ENCODE measurements around the gene BTN3A1.
A peak's percentile ranks its signal among the peaks of the same experiment; 100 is the strongest.

BTN3A1 gene

GRCh38 chr6:26379740-26380139, 22.3 kb upstream of the BTN3A1 start:
- no peak for DNase-seq (ENCODE audit: extremely low read depth, low read depth)
- no peak for TF ChIP-seq CTCF (IDR thresholded peaks at IDR 0.05; ENCODE audit: low read depth, low read length)

GRCh38 chr6:26380256-26380655, 21.8 kb upstream of the BTN3A1 start:
- TF ChIP-seq CTCF (IDR thresholded peaks at IDR 0.05; ENCODE audit: low read depth, low read length) = no peak
- no peak for DNase-seq (ENCODE audit: extremely low read depth, low read depth)

GRCh38 chr6:26382121-26382520, 20.0 kb upstream of the BTN3A1 start:
- no peak for TF ChIP-seq CTCF (IDR thresholded peaks at IDR 0.05; ENCODE audit: low read depth, low read length)
- no peak for DNase-seq (ENCODE audit: extremely low read depth, low read depth)

GRCh38 chr6:26383624-26384417, 18.3 kb upstream of the BTN3A1 start:
- TF ChIP-seq CTCF (IDR thresholded peaks at IDR 0.05; ENCODE audit: low read depth, low read length) = no peak
- peak; percentile 20 for DNase-seq (ENCODE audit: extremely low read depth, low read depth)

- DNase-seq (ENCODE audit: extremely low read depth, low read depth) = no peak
- TF ChIP-seq CTCF (IDR thresholded peaks at IDR 0.05; ENCODE audit: low read depth, low read length) = no peak
These were observed 16.3 kb upstream of the BTN3A1 start for GRCh38 chr6:26385734-26386125.

- no peak for DNase-seq (ENCODE audit: extremely low read depth, low read depth)
- no peak for TF ChIP-seq CTCF (IDR thresholded peaks at IDR 0.05; ENCODE audit: low read depth, low read length)
These were observed 14.5 kb upstream of the BTN3A1 start for GRCh38 chr6:26387565-26387964.

- no peak for TF ChIP-seq CTCF (IDR thresholded peaks at IDR 0.05; ENCODE audit: low read depth, low read length)
- no peak for DNase-seq (ENCODE audit: extremely low read depth, low read depth)
These were observed 14.1 kb upstream of the BTN3A1 start for GRCh38 chr6:26388014-26388413.
